ENCODE data around the gene MYLK4.

DNA sequence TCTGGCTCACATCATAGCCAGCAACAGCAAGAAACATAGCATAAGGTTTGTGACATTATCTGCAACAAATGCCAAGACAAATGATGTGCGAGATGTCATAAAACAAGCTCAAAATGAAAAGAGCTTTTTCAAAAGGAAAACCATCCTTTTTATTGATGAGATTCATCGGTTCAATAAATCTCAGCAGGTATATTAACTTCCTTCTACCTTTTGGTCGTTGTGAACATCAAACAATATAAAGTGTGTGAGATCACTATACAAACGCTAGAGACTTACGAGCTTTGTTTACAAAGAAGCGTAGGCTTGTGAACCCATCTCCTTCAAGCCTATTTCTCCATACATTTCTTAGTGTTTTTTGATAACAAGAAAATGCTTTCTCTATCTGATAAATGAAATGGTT lies 18.0 kb upstream of the MYLK4 start:
- no peak for TF ChIP-seq POLR2AphosphoS5 (IDR thresholded peaks at IDR 0.05; ENCODE audit: low read depth, low read length)
- TF ChIP-seq, protein P1, sequence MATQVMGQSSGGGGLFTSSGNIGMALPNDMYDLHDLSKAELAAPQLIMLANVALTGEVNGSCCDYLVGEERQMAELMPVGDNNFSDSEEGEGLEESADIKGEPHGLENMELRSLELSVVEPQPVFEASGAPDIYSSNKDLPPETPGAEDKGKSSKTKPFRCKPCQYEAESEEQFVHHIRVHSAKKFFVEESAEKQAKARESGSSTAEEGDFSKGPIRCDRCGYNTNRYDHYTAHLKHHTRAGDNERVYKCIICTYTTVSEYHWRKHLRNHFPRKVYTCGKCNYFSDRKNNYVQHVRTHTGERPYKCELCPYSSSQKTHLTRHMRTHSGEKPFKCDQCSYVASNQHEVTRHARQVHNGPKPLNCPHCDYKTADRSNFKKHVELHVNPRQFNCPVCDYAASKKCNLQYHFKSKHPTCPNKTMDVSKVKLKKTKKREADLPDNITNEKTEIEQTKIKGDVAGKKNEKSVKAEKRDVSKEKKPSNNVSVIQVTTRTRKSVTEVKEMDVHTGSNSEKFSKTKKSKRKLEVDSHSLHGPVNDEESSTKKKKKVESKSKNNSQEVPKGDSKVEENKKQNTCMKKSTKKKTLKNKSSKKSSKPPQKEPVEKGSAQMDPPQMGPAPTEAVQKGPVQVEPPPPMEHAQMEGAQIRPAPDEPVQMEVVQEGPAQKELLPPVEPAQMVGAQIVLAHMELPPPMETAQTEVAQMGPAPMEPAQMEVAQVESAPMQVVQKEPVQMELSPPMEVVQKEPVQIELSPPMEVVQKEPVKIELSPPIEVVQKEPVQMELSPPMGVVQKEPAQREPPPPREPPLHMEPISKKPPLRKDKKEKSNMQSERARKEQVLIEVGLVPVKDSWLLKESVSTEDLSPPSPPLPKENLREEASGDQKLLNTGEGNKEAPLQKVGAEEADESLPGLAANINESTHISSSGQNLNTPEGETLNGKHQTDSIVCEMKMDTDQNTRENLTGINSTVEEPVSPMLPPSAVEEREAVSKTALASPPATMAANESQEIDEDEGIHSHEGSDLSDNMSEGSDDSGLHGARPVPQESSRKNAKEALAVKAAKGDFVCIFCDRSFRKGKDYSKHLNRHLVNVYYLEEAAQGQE (IDR thresholded peaks at IDR 0.05; ENCODE audit: insufficient read depth in 1 of 2, low read depth in 2 of 2, low read length in 2 of 2), result no peak
- no peak for TF ChIP-seq SIN3A (IDR thresholded peaks at IDR 0.05; ENCODE audit: borderline replicate concordance, insufficient read depth, low read length)
- TF ChIP-seq TAF1 (IDR thresholded peaks at IDR 0.05; ENCODE audit: borderline replicate concordance, insufficient read depth, low read length), result no peak
- TF ChIP-seq FOXP2 (optimal IDR thresholded peaks at IDR 0.05; ENCODE audit: borderline replicate concordance, extremely low read depth, extremely low read length, insufficient read depth), result no peak

Data from PFSK-1 (cell line).